Measurements from ENCODE around the gene SLC9B1.

GRCh38 chr4:103044183-103044582 lies 24.7 kb upstream of the SLC9B1 start:
- no peak for TF ChIP-seq POLR2AphosphoS5 (IDR thresholded peaks at IDR 0.05)
- no peak for TF ChIP-seq EP300 (IDR thresholded peaks at IDR 0.05)
